SK-N-SH (cell line): ENCODE measurements around the gene PLRG1. TPM values are rescaled to one million over a fixed set of nuclear protein-coding genes. Genes with fewer than 3 reads are reported as not detected.

Experiments used
- CTCF ChIA-PET: fragments of 300-600, 350-600 bp; formaldehyde crosslinking; extraction: SDS; loops from one replicate; lab custom pipeline; 2021; lab: Yijun Ruan, JAX
- POLR2A ChIA-PET: fragments of 350-600 bp; sonication (Branson Sonifier 250); formaldehyde crosslinking; extraction: SDS; loops from one replicate; lab custom pipeline; 2020; ENCODE audit warnings: antibody characterized with exemption, inconsistent platforms; lab: Yijun Ruan, JAX
- DNase-seq: peaks from one replicate; pipeline ENCODE4 v3.0.0; 2012
- H2AFZ ChIP-seq: fragments of 200-600 bp; sonication (generic); 2 replicates; pipeline ENCODE4 v1.8.1; 2016; ENCODE audit warnings: antibody characterized with exemption, mild to moderate bottlenecking, low read depth
- H3F3A ChIP-seq: fragments of 200-600 bp; sonication (generic); replicated peaks from 2 replicates; pipeline ENCODE3; 2016; ENCODE audit warnings: antibody characterized with exemption, mild to moderate bottlenecking; ENCODE audit not compliant: insufficient read depth
- H3K27ac ChIP-seq, 2 experiments: fragments of 200-500 bp in 1 of 2; fragments of 200-600 bp in 1 of 2; sonication (Bioruptor generic) in 1 of 2; sonication (generic), shearing (Covaris generic) in 1 of 2; 2 replicates each; pipeline versions ENCODE4 v1.5.1 to v1.6.1; 2014 to 2016; ENCODE audit warnings: low read depth in 2 of 2, inconsistent platforms in 1 of 2, low read length in 1 of 2, mild to moderate bottlenecking in 1 of 2, mixed read lengths in 1 of 2
- H3K27me3 ChIP-seq: fragments of 200-600 bp; sonication (generic), shearing (Covaris generic); 2 replicates; pipeline ENCODE4 v1.6.1; 2016; ENCODE audit warnings: mixed run types; ENCODE audit not compliant: insufficient read depth
- H3K36me3 ChIP-seq, 2 experiments: fragments of 200-500 bp in 1 of 2; fragments of 200-600 bp in 1 of 2; sonication (Bioruptor generic) in 1 of 2; sonication (generic) in 1 of 2; replicated peaks in 1 of 2; 2 replicates each; pipeline versions ENCODE3 to v1.5.1; 2014 to 2016; ENCODE audit warnings: low read length in 1 of 2, mild to moderate bottlenecking in 1 of 2; ENCODE audit not compliant: insufficient read depth in 2 of 2, control insufficient read depth in 1 of 2
- H3K4me1 ChIP-seq, 2 experiments: fragments of 200-500 bp in 1 of 2; fragments of 200-600 bp in 1 of 2; sonication (Bioruptor generic) in 1 of 2; sonication (generic), shearing (Covaris generic) in 1 of 2; 2 replicates each; pipeline versions ENCODE4 v1.5.1 to v1.6.1; 2014 to 2016; ENCODE audit warnings: low read depth in 1 of 2, low read length in 1 of 2, mixed run types in 1 of 2; ENCODE audit not compliant: insufficient read depth in 2 of 2, control insufficient read depth in 1 of 2
- H3K4me2 ChIP-seq: fragments of 200-600 bp; sonication (generic), shearing (Covaris generic); 2 replicates; pipeline ENCODE4 v1.6.1; 2017; ENCODE audit warnings: mixed run types
- H3K4me3 ChIP-seq, 2 experiments: fragments of 200-500 bp in 1 of 2; fragments of 200-600 bp in 1 of 2; sonication (Bioruptor generic) in 1 of 2; sonication (generic), shearing (Covaris generic) in 1 of 2; 2 replicates each; pipeline versions ENCODE4 v1.5.1 to v1.8.1; 2014 to 2016; ENCODE audit warnings: low read depth in 2 of 2, inconsistent platforms in 1 of 2, low read length in 1 of 2, mild to moderate bottlenecking in 1 of 2, mixed read lengths in 1 of 2, moderate library complexity in 1 of 2
- H3K79me2 ChIP-seq: fragments of 200-600 bp; sonication (generic); 2 replicates; pipeline ENCODE4 v1.8.1; 2017; ENCODE audit warnings: mild to moderate bottlenecking; ENCODE audit not compliant: insufficient read depth
- H3K9ac ChIP-seq: fragments of 200-600 bp; sonication (generic); 2 replicates; pipeline ENCODE4 v1.6.1; 2017; ENCODE audit warnings: mixed run types
- H3K9me2 ChIP-seq: fragments of 200-600 bp; sonication (generic); 2 replicates; pipeline ENCODE4 v1.6.1; 2017; ENCODE audit warnings: mixed run types
- H3K9me3 ChIP-seq: fragments of 200-600 bp; sonication (generic); 2 replicates; pipeline ENCODE4 v1.6.1; 2017; ENCODE audit warnings: mixed run types, mild to moderate bottlenecking, moderate library complexity
- H4K20me1 ChIP-seq: fragments of 200-600 bp; sonication (generic); 2 replicates; pipeline ENCODE4 v1.6.1; 2017; ENCODE audit warnings: mild to moderate bottlenecking, mixed run types; ENCODE audit not compliant: insufficient read depth
- CHD2 ChIP-seq: fragments of 150-350 bp; IDR thresholded peaks from 2 replicates; pipeline ENCODE4 v1.6.1; 2018; ENCODE audit warnings: low read length; ENCODE audit not compliant: partially characterized antibody
- ELF1 ChIP-seq: IDR thresholded peaks from 2 replicates; pipeline ENCODE4 v1.4.0; 2012
- EP300 ChIP-seq, 2 experiments: IDR thresholded peaks; 2 replicates each; pipeline versions ENCODE4 v1.4.0 to v1.6.1; 2012; ENCODE audit warnings: borderline replicate concordance in 1 of 2, low read depth in 1 of 2, low read length in 1 of 2
- FOSL2 ChIP-seq: IDR thresholded peaks from 2 replicates; pipeline ENCODE4 v1.4.0; 2012; ENCODE audit warnings: low read depth, mild to moderate bottlenecking, moderate library complexity, borderline replicate concordance
- FOXJ3 ChIP-seq: sonication (generic); formaldehyde crosslinking; IDR thresholded peaks from 2 replicates; pipeline ENCODE4 v1.5.1; 2020; ENCODE audit warnings: mild to moderate bottlenecking, missing genetic modification reagents
- FOXM1 ChIP-seq: IDR thresholded peaks from 2 replicates; pipeline ENCODE4 v1.4.0; 2012; ENCODE audit warnings: low read depth, mild to moderate bottlenecking
- MAX ChIP-seq: IDR thresholded peaks from 2 replicates; pipeline ENCODE4 v1.4.0; 2012; ENCODE audit warnings: low read depth
- MXI1 ChIP-seq: IDR thresholded peaks from 2 replicates; pipeline ENCODE4 v1.6.1; 2012; ENCODE audit warnings: mild to moderate bottlenecking, low read depth, low read length, improper control_type of control experiment
- NRF1 ChIP-seq: IDR thresholded peaks from 2 replicates; pipeline ENCODE4 v1.6.1; 2012; ENCODE audit warnings: low read depth, mild to moderate bottlenecking, low read length
- RAD21 ChIP-seq: IDR thresholded peaks from 2 replicates; pipeline ENCODE4 v1.6.1; 2012; ENCODE audit warnings: mild to moderate bottlenecking, low read length
- SMC3 ChIP-seq: IDR thresholded peaks from 2 replicates; pipeline ENCODE4 v1.6.1; 2012; ENCODE audit warnings: low read depth, low read length, improper control_type of control experiment
- TAF1 ChIP-seq: IDR thresholded peaks from 2 replicates; pipeline ENCODE4 v1.6.1; 2012; ENCODE audit warnings: low read depth, mild to moderate bottlenecking, low read length, moderate library complexity, borderline replicate concordance
- TCF12 ChIP-seq: IDR thresholded peaks from 2 replicates; pipeline ENCODE4 v1.4.0; 2012
- TEAD4 ChIP-seq: IDR thresholded peaks from 2 replicates; pipeline ENCODE4 v1.4.0; 2012; ENCODE audit warnings: mild to moderate bottlenecking, borderline replicate concordance; ENCODE audit not compliant: insufficient read depth
- USF2 ChIP-seq: fragments of 150-350 bp; IDR thresholded peaks from 2 replicates; pipeline ENCODE4 v1.6.1; 2017; ENCODE audit warnings: antibody characterized with exemption, low read length, low read depth, borderline replicate concordance
- YY1 ChIP-seq: IDR thresholded peaks from 2 replicates; pipeline ENCODE4 v1.4.0; 2012; ENCODE audit warnings: low read depth, mild to moderate bottlenecking
- WGBS: methylation state at CpG from one replicate; pipeline ENCODE4 v1.1.6; 2017; ENCODE audit warnings: low lambda C conversion rate; 5-methylcytosine and 5-hydroxymethylcytosine counted together
- polyA plus RNA-seq, 3 experiments: library from polyadenylated mRNA; depleted of rRNA; stranded (reverse); fragments of >200 nt; gene quantifications; 2 replicates each; pipeline ENCODE4 v1.2.3, GENCODE V29; 2012
- TF ChIP-seq, protein P1 (sequence below): IDR thresholded peaks from 2 replicates; pipeline ENCODE4 v1.4.0; 2012; ENCODE audit warnings: low read depth, borderline replicate concordance
- TF ChIP-seq, protein P2 (sequence below): fragments of 150-350 bp; IDR thresholded peaks from 2 replicates; pipeline ENCODE4 v1.6.1; 2016; ENCODE audit warnings: mild to moderate bottlenecking, low read depth, low read length
- TF ChIP-seq, protein P3 (sequence below): IDR thresholded peaks from 2 replicates; pipeline ENCODE4 v1.4.0; 2012; ENCODE audit warnings: low read depth, borderline replicate concordance

The PLRG1 gene
- polyA plus RNA-seq, 1 of the 3 experiments (the other 2 are of a cell fraction) = 64.8 TPM

- CTCF ChIA-PET = interaction anchor here (1.2 kb wide), 1 partner anchor 10 kb away, joined by 4 read pairs; no protein-coding TSS in a partner anchor
- Histone ChIP-seq H3K4me2 (no peak overlapping the region), H3K9ac (no peak overlapping the region), H3K79me2 (no peaks in the 10 kb centered on the region), H3K36me3 (no peaks in the 10 kb centered on the region), H4K20me1 (no peaks in the 10 kb centered on the region), H3K27me3 (peaks cover 27% of the 10 kb centered on the region; the same call in 1 of the 2 replicates), H3K4me1 (no peaks in the 10 kb centered on the region), H3K9me3 (no peaks in the 10 kb centered on the region), H2AFZ (no peak overlapping the region), H3K9me2 (no peaks in the 10 kb centered on the region), H3K27ac (no peak overlapping the region), H3F3A (no peaks in the 10 kb centered on the region), H3K4me3 (no peak overlapping the region)
- DNase-seq = no peak
- TF ChIP-seq EP300 (IDR thresholded peaks at IDR 0.05; ENCODE audit: borderline replicate concordance in 1 of 2, low read depth in 1 of 2, low read length in 1 of 2) (no peak), ELF1 (no peak), MAX (no peak), TEAD4 (no peak), USF2 (no peak), MXI1 (no peak), NRF1 (no peak), FOXJ3 (CRISPR knock-in tag) (no peak), TCF12 (no peak), YY1 (no peak), SMC3 (no peak), CHD2 (no peak), TAF1 (no peak), FOXM1 (no peak), FOSL2 (no peak), RAD21 (no peak)
- TF ChIP-seq, protein P1, sequence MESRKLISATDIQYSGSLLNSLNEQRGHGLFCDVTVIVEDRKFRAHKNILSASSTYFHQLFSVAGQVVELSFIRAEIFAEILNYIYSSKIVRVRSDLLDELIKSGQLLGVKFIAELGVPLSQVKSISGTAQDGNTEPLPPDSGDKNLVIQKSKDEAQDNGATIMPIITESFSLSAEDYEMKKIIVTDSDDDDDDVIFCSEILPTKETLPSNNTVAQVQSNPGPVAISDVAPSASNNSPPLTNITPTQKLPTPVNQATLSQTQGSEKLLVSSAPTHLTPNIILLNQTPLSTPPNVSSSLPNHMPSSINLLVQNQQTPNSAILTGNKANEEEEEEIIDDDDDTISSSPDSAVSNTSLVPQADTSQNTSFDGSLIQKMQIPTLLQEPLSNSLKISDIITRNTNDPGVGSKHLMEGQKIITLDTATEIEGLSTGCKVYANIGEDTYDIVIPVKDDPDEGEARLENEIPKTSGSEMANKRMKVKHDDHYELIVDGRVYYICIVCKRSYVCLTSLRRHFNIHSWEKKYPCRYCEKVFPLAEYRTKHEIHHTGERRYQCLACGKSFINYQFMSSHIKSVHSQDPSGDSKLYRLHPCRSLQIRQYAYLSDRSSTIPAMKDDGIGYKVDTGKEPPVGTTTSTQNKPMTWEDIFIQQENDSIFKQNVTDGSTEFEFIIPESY = no peak
- TF ChIP-seq, protein P2, sequence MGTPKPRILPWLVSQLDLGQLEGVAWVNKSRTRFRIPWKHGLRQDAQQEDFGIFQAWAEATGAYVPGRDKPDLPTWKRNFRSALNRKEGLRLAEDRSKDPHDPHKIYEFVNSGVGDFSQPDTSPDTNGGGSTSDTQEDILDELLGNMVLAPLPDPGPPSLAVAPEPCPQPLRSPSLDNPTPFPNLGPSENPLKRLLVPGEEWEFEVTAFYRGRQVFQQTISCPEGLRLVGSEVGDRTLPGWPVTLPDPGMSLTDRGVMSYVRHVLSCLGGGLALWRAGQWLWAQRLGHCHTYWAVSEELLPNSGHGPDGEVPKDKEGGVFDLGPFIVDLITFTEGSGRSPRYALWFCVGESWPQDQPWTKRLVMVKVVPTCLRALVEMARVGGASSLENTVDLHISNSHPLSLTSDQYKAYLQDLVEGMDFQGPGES = no peak
- TF ChIP-seq, protein P3, sequence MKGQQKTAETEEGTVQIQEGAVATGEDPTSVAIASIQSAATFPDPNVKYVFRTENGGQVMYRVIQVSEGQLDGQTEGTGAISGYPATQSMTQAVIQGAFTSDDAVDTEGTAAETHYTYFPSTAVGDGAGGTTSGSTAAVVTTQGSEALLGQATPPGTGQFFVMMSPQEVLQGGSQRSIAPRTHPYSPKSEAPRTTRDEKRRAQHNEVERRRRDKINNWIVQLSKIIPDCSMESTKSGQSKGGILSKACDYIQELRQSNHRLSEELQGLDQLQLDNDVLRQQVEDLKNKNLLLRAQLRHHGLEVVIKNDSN = no peak
- POLR2A ChIA-PET = no interaction called here
- WGBS = 14% methylated on average over 5 of the region's 5 CpGs
Measured at GRCh38 chr4:154497889-154498288, 52.3 kb downstream of the PLRG1 start.
